Lower leg skin (tissue), 4 donors: ENCODE measurements around the gene PRF1. TPM values are rescaled to one million over a fixed set of nuclear protein-coding genes. Genes with fewer than 3 reads are reported as not detected.

ENCODE experiments used
- DNase-seq, 2 donors: peaks; one replicate each; pipeline ENCODE4 v3.0.0-alpha.2; 2019; ENCODE audit warnings: low spot score in 2 of 2
- H3K4me3 ChIP-seq: fragments of 200-600 bp; sonication (generic); 2 replicates; pipeline ENCODE4 v1.5.1; 2017; ENCODE audit warnings: mild to moderate bottlenecking, low read depth; ENCODE audit not compliant: poor library complexity, severe bottlenecking
- POLR2A ChIP-seq, 2 donors: fragments of 450-650 bp; IDR thresholded peaks; one replicate each; pipeline ENCODE4 v1.6.1; 2016 to 2017; ENCODE audit warnings: antibody characterized with exemption in 2 of 2, mild to moderate bottlenecking in 1 of 2, moderate library complexity in 1 of 2
- WGBS, 2 donors: methylation state at CpG; one replicate each; pipeline ENCODE4 v1.1.5; 2018; 5-methylcytosine and 5-hydroxymethylcytosine counted together
- intact Hi-C: fragments of 100-400 bp; cut with DNase I; formaldehyde crosslinking; loops from one replicate; pipeline ENCODE4 v1.15.0; 2023; ENCODE audit warnings: low total_unique reads
- total RNA-seq, 4 donors: library from RNA; depleted of rRNA; stranded (reverse); fragments of >200 nt; gene quantifications; one replicate each; pipeline ENCODE4 v1.1.0, GENCODE V29; 2016

PRF1 gene
- total RNA-seq, 4 donors from 2014 or later = 0.36 to 1.4 (median 1.1) TPM

DNA sequence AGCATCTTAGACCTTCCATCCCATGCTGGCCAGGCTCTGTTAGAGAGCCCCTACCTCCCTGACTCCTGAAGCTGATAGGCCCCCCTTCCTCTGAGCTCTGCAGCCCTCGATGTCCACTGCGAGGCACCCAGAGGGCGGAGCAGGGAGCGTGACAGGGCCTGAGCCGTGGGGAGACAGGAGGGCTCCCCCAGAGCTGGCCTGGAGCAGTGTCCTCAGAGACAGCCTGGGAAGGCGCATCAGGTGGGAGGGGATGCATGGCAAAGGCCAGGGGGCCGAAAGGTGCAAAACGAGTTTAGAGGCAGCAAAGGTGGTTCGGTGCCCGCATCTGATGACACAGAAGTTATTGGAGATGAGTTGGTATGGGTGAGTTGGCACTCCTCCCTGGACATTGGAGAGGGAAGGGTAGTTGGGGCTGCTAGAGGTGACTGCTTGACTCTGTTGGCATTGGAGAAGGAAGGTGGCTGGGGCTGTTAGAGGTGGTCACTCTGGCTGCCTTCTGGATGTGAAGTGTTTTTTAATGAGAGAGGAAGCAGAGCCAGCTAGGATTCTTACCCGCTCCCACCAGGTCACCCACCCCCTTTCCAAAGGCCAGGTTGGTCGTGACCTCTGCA lies 53.1 kb downstream of the PRF1 start:
- WGBS, 2 donors = 86 to 88% methylated on average over 12 of the region's 12 CpGs
- no peak for TF ChIP-seq POLR2A (IDR thresholded peaks at IDR 0.05)
- H3K4me3 ChIP-seq = no peak overlapping the region
- no peak for DNase-seq
- intact Hi-C loops = loop anchor here (5.0 kb wide), 1 partner anchor 213 kb away; no protein-coding TSS in a partner anchor

Other genes with a start within 250 kb of the PRF1 start
- gene LRRC20, start 220.1 kb downstream of the PRF1 start, total RNA-seq = 1 to 10 TPM; 4.0 to 7.6 (median 5.9) TPM
- 10 to 100 TPM; 40.2 to 68.0 (median 58.9) TPM for gene EIF4EBP2, start 198.6 kb downstream of the PRF1 start, total RNA-seq
- gene NODAL, start 161.1 kb downstream of the PRF1 start, total RNA-seq = not detected
- gene PALD1, start 124.0 kb downstream of the PRF1 start, total RNA-seq = 1 to 10 TPM; 6.0 to 9.7 (median 6.4) TPM
- gene ADAMTS14, start 69.8 kb upstream of the PRF1 start, total RNA-seq = 1 to 10 TPM in 1 of 4 donors, under 1 TPM in 2, not detected in 1; 0.22 to 1.0 (median 0.34) TPM
- gene TBATA, start 182.6 kb upstream of the PRF1 start, total RNA-seq = not detected
- gene SGPL1, start 213.2 kb upstream of the PRF1 start, total RNA-seq = 100 to 1,000 TPM in 1 of 4 donors, 10 to 100 TPM in 3; 58.0 to 120 (median 74.0) TPM